T-helper 2 cell treated with Interferon-gamma antibody and Interleukin-4, amounts not matched to agents 100 ng/mL and 5 ng/mL, for 36 hours (primary cell): ENCODE measurements around the gene RNPS1. TPM values are rescaled to one million over a fixed set of nuclear protein-coding genes. Genes with fewer than 3 reads are reported as not detected.
"Not testable (repeated sequence)": the region's sequence is repeated elsewhere in the genome, so short reads cannot be mapped to it uniquely, and the experiment has no call there.

Experiments used
- intact Hi-C: fragments of 100-400 bp; cut with micrococcal nuclease; formaldehyde crosslinking; loops from one replicate; pipeline ENCODE4 v1.15.1; 2023
- total RNA-seq: library from RNA; stranded (reverse); gene quantifications from 2 replicates; pipeline ENCODE4 v1.2.3, GENCODE V29; 2022

RNPS1 gene
- total RNA-seq, 1 donor from 2014 or later: 307 TPM

DNA sequence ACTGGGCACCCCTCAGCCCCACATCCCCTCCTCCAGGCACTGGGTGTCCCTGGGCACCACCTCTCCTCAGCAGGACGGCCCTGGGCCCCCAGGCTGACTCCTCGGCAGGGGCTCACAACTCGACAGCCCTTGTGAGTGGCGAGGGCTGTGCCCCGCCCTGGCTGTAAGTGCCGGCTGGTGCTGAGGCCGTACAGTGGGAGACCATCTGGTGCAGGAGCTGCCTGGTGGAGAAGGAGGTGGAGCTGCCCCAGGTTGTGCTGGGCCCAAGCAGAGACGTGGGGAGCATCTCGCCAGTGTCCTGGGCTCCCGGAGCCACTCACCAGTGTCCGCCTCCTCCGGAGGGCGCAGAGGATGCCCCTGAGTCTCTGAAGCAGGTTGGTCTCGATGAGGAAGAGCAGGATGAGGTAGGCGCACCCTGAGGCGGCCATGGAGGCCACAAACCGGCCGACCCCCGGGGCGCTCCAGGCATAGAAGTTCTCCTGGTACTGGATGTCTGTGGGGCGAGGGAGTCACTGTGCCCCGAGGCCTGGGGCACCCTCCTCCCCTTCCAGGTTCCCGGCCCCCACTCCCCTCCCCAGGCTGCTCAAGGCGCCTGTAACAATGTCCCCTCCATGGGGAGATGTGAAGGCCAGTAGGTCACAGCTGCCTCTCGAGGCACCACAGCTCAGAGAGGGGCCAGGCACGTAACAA is 15.1 kb upstream of the RNPS1 start:
- intact Hi-C loops: no loop called here

- intact Hi-C loops: no loop called here
Measured at GRCh38 chr16:2282262-2282661, 14.3 kb upstream of the RNPS1 start.

- intact Hi-C loops: no loop called here
Measured at GRCh38 chr16:2280981-2281542, 13.1 kb upstream of the RNPS1 start.

- intact Hi-C loops: no loop called here
Measured at GRCh38 chr16:2280461-2280860, 12.5 kb upstream of the RNPS1 start.

- intact Hi-C loops: no loop called here
Measured at GRCh38 chr16:2278956-2279800, 11.3 kb upstream of the RNPS1 start.

- intact Hi-C loops: no loop called here
Measured at GRCh38 chr16:2278272-2278608, 10.3 kb upstream of the RNPS1 start.

- intact Hi-C loops: no loop called here
Measured at GRCh38 chr16:2277466-2278271, 9.7 kb upstream of the RNPS1 start.

- intact Hi-C loops: no loop called here
Measured at GRCh38 chr16:2276368-2277195, 8.7 kb upstream of the RNPS1 start.

- intact Hi-C loops: no loop called here
Measured at GRCh38 chr16:2275476-2276367, 7.8 kb upstream of the RNPS1 start.

DNA sequence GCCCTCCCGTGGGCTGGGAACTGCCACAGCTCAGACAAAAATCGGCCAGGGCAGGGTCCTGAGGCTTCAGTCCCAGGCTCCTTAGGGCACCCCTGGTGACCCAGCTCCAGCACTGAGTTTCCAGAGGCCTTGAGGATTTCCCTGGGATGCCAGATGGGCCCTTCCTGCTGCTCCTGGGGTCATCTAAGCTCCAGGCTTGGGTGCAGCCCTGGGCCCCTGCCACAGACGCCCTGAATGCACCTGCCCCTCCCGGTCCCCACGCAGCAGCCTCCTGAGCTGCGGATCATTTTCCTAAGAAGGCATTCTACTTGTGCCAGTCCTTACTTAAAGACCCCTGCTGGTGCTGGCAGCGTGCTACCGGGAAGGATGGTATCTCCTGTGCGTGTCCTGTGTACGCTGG is 6.0 kb upstream of the RNPS1 start:
- intact Hi-C loops: no loop called here

- intact Hi-C loops: no loop called here
Measured at GRCh38 chr16:2273484-2273883, 5.6 kb upstream of the RNPS1 start.

- intact Hi-C loops: no loop called here
Measured at GRCh38 chr16:2271848-2272461, 4.0 kb upstream of the RNPS1 start.

- intact Hi-C loops: no loop called here
Measured at GRCh38 chr16:2270588-2271470, 2.9 kb upstream of the RNPS1 start.

DNA sequence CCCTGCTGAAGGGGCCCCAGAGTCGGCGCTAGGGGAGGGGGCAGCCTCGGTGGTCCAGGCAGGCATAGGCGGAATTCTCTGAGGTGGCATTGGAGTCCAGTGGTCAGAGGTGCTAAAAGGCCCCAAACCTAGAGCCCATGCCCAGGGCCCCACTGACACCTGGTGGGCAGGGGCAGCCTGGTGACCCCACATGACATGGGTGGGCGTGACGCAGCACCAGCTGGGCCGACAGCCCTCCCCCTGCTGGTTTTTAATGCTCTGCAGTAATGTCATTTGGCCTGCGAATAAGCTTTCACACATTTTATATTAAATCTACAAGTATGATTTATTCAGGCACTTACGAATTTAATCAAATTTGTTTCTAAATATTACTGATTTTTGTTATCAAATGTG is 2.1 kb upstream of the RNPS1 start:
- intact Hi-C loops: no loop called here

DNA sequence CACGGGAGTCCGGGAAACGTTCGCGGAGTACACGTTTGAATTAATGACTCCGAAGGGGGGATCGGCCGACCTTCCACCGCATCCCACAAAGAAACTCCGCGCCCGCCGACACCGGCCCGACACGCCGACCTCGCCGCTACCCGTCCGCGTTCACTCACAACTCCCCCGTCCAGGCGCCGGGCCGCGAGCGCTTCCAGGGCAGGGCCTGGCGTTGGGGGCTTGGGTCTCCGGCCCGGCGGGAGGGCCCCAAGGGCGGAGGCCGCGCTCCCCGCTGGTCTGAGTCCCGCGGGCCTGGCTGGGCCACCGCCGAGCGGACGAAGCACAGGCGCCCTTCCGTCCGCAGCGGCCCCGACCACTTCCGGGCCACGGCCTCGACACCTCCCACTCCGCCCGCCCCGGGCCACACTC is 417 bp downstream of the RNPS1 start:
- intact Hi-C loops: not testable (repeated sequence)

DNA sequence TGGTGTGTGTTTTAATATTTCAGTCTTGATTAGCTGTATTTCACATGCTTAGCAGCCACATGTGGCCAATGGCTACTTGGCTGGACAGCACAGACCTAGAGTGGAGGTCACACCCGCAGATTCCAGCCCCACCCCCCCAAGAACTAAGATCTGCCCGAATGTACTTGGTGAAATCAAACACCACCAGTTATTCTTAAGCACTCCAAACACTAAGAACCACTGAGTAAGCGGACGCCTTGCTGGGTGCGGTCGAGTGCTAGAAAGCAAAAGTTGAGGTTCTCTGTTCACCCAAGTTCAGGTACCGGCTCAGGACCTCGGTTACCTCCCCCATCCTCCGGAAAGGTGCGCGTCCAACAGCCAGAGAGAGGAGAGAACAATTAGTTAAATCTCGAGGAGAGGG is 1.0 kb downstream of the RNPS1 start:
- intact Hi-C loops: not testable (repeated sequence)

GRCh38 chr16:2263026-2263425 is 4.9 kb downstream of the RNPS1 start:
- intact Hi-C loops: not testable (repeated sequence)

DNA sequence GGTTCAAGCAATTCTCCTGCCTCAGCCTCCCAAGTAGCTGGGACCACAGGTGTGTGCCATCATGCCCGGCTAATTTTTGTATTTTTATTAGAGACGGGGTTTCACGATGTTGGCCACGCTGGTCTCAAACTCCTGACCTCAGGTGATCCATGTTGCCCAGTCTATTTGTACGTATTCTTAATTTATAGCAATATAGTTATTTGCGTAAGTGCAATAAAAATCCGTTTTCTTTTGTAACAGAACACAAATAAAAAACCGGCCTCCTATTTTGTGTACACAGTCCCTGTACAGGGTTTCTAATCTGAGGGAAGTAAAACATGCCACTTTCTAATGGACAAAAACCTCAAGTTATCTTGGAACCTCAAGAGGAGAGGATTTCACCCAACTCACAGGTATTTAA is 7.7 kb downstream of the RNPS1 start:
- intact Hi-C loops: no loop called here
